NCI-H460 (cell line): Measurements from ENCODE around the gene IRAK1. TPM values are rescaled to one million over a fixed set of nuclear protein-coding genes. Genes with fewer than 3 reads are reported as not detected.

Experiments
- DNase-seq: peaks from one replicate; pipeline ENCODE4 v3.0.0-alpha.2; 2016; ENCODE audit warnings: low read depth; ENCODE audit errors: extremely low read depth
- total RNA-seq: library from RNA; depleted of rRNA; stranded (reverse); fragments of >200 nt; shearing (Covaris generic); gene quantifications from 2 replicates; pipeline ENCODE4 v1.2.3, GENCODE V29; 2014

The IRAK1 gene
- total RNA-seq, 1 experiment from 2014 or later = 237 TPM

DNA sequence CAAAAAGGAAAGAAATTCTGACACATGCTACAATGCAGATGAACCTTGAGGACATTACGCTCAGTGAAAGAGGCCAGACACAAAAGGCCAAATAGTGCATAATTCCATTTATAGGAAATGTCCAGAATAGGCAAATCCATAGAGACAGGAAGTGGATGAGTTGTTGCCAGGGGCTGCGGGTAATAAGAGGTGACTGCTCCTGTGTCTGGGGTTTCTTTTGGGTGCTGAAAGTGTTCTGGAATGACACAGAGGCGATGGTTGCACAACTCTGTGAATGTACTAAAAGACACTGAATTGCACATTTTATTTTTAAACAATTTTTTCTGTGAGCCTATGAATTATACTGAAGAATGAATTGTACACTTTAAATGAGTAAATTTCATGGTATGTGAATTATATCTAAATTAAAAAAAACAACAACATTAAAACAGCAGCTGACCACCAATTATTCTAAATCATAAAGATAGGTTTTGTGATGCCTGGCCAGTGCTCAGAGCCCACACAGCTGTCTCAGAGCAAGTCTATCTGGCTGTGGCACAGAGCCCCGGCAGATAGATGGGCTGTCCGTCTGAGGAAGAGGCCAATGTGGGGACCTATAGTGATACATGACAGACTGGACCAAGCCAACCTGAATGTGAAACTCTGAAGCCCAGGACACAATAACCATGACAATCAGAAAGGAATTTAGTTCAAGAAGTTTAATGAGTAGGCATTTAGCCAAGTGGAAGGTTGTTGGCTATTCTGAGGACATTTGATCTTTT lies 23.5 kb upstream of the IRAK1 start:
- DNase-seq = no peak

DNA sequence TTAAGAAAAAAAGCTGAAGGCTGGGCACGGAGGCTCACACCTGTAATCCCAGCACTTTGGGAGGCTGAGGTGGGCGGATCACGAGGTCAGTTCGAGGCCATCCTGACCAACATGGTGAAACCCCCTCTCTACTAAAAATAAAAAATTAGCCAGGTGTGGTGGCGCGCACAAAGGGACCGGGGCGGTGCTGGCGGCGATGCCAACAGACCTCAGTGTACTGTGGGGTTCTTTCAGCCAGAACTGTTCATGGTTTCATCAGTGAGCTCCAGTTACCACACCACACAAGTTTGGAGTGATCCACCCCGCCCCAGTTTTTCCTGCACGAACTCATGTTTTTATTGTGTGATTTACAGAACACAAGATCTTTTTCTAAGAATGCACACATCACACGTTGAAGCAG lies 21.2 kb upstream of the IRAK1 start:
- DNase-seq = no peak

DNA sequence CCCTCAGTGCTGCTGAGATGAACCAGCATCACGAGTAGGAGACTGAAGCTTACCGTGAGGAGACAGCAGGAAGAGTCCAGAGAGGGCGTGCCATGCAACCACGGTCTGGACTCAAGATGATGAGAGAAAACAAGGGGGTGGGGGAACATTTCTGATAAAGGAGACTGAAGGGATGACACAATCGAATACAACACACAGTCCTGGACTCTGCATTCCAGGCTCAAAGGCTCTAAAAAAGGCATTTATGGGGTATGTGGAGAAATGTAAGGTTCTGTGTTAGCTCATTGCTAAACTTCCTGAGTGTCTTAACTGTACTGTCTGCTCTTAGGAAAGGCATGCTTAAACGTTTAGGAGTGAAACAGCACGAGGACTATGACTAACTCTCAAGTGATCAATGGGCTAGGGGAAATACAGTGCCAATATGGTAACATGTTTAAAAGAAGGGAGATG lies 20.6 kb upstream of the IRAK1 start:
- DNase-seq = no peak

DNA sequence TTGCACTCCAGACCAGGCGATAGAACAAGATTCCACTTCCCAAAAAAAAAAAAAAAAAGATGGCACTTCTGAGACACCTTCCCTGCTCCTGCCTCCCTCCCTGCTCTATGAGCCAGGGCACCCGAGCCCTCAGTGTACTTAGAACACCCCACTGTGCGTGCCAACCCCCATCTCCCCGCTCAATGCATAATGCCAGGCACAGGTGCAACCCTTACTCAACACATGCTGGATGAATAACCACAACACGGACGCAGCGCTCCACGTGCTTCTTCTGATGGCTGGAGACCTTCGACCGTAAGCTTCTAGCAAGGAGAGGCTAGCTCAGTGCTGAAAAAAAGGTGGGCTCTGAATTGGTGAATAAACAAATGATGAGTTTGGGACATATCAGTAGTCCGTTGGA lies 19.9 kb upstream of the IRAK1 start:
- DNase-seq = no peak

DNA sequence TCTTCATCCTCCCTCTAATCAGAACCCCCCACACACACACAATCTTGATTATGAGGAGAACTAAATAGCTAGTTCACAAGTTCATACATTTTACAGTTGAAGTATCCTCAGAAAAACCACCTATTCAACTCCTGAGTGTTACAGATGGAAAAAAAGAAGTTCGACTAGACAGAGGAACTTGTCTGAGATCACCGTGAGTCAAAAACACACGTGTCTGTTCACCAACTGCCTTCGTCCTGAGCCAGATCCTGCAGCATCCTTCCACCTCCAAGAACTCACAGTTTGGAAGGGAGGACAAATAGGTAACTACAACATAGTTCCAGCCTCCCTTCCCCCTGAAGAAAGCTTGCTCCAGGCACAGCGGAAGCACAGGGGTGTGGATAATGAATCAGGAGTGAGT lies 19.0 kb upstream of the IRAK1 start:
- DNase-seq = no peak

DNA sequence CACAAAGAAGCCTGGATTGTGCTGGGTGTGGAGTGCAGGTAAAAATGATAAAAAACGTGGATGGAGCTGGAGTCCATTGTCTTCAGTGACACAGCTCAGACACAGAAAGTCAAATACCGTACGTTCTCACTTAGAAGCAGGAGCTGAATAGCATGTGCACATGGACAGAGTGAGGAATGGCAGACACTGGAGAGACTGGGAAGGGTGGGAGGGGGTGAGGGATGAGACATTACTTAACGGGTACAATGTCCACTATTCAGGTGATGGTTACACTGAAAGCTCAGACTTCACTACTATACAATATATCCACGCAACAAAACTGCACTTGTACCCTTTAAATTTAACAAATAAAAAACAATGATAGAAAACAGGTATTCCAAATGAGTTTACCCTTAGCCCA lies 18.1 kb upstream of the IRAK1 start:
- no peak for DNase-seq

DNA sequence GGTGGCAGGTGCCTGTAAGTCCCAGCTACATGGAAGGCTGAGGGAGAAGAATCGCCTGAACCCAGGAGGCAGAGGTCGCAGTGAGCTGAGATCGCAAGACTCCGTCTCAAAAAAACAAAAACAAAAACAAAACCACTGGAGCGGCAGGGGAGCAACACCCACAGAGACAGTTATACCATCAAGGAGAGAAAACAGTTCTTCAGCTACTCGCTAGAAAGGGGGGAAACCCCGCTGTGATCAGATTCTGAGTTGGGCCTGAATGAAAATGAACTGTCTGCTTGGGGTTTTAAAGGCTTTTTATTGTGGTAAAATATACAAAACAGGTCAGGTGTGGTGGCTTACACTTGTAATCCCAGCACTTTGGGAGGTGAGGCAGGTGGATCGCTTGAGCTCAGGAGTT lies 16.8 kb upstream of the IRAK1 start:
- DNase-seq = no peak

DNA sequence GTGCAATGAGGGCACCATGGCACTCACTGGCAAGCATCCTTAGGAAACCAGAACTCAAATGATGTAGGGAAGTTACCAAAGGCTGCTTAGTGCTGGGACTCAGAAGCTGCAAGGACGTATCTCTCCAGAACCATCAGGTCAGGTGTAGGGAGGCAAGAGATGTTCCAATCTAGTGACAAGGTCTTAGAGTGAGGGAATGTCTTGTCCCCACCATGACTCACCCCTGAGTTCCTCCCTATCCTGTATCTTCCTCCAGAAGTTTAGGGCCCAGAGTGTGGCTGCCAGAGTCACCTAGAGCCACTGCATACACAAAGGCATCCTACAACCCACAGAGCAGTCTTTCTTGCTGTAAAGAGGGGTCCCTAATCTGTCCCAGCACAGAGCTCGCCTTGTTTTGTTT lies 14.1 kb upstream of the IRAK1 start:
- no peak for DNase-seq

DNA sequence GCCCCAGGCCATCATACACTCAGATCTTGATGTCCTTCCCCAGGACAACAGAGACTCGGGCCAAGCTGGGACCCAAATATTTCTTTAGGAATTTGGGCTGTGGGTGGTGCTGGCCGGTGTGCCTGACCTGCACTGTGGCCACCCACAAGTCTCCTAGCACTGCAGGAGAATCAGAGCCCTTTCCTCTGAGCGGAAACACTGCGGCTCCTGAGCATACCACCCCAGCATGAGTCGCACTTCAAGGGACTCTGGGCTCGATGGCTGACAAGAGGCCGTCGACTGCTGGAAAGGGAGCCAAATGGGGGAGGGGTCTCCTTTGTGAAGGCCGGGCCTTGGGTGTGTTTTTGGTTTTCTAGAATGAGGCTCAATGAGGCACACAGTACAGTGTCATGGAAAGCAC lies 13.0 kb upstream of the IRAK1 start:
- no peak for DNase-seq

DNA sequence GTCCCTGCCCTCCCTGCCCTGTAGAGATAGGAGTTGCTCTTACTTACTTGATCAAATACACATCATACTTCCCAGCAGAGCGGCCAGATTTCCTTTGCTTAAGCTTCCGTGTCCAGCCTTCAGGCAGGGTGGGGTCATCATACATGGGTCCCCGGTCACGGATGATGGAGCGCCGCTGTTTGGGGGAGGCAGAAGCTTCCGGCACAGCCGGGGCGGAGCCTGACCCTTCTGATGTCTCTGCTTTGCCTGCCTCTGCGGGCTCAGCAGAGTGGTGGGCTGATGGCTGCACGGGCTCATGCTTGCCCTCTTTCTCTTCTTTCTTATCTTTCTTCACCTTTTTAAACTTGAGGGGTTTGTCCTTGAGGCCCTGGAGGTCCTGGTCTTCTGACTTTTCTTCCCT lies 12.5 kb upstream of the IRAK1 start:
- DNase-seq = no peak

DNA sequence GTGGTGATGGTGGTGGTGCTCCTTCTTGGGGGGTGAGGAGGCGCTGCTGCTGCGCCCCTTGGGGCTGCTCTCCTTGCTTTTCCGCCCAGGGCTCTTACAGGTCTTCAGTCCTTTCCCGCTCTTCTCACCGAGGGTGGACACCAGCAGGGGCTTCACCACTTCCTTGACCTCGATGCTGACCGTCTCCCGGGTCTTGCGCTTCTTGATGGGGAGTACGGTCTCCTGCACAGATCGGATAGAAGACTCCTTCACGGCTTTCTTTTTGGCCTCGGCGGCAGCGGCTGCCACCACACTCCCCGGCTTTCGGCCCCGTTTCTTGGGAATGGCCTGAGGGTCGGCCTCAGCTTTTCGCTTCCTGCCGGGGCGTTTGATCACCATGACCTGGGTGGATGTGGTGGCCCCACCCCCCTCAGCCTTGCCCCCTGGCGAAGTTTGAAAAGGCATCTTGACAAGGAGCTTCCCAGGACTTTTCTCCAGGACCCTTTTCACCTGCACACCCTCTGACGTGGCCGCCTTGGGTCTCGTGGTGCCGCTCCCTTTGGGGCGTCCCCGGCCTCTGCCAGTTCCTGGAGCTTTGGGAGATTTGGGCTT lies 11.1 kb upstream of the IRAK1 start:
- no peak for DNase-seq

DNA sequence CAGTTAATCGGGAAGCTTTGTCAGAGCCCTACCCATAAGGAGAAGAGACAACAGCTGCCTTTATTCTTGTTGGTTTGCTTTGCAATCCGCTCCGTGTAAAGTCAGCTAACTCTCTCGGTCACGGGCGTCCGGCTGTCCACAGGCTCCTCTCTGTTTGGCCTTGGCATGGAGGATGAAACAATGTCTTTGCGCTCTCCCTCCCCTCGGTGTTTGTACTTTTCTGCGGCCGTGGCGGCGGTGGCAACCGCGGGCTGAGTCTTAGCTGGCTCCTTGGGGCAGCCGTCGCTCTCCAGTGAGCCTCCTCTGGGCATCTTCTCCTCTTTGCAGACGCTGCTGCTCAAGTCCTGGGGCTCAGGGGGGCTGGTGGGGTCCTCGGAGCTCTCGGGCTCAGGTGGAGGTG lies 10.6 kb upstream of the IRAK1 start:
- no peak for DNase-seq

DNA sequence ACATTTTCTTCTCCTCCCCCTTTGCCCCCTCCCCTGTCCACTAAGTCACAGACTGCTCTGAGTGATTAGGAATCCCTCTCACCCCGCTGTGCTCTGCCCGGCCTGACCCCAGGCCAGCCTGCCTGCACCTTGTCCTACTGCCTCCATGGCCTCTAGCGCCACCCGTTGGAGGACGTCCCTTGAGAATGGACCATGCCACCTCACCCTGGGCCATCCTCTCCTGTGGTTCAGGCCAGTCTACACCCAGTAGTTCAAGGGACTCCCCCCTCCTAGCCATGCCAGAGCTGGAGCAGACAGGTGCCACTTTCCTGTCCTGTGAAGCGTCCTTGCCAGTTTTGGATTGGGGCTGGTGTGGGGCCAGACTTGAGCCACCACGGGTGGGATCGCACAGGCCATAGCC lies 9.7 kb upstream of the IRAK1 start:
- DNase-seq = no peak

DNA sequence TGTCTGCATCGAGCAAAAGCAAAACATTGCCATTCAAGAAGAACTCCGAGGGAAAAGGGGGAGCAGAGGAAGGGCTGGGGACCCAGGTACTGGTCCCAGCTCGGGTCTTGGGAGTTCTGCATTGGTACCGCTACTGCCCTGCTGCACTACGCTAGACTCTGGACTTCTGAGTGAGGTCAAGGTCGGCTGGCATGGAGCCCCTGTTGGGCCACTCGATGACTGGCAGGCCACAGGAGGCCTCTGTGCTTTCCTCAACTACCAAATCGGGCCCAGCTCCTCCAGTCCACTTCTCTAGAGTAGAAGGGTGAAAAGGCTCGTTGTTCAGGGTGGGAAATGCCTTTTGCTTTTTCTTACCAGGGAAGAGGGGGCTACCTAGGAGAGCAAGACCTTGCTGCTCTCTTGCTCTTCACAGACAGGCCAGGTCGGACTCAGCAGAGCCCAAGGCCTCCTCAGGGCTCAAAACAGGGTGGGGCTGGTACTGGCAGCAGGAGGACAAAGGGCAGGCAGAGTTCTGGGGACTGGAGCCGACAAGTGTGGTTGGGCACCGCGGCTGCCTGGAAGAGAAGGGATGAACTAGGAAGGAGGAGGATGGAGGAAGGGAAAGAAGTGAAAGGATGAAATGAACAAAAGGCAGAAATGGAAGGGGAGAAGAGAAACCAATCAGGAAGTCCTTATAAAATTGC lies 8.9 kb upstream of the IRAK1 start:
- no peak for DNase-seq

DNA sequence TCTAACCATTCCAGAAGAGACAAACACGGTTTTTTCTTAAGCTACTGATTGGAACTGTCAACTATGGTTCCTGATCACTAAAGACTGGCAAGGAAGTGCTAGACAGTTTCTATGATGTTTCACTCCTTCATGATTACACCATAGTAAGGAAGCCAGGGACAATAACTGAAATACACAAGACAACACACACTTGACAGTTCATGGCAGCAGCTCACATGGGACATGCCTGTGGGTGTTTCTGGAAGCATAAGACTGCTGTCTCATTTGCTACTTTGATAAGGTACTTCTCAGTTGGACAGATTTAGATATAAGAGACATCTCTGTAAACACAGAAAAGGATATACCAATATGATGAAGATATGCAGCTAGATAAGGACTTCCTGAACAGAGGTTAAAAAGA lies 8.3 kb upstream of the IRAK1 start:
- no peak for DNase-seq

DNA sequence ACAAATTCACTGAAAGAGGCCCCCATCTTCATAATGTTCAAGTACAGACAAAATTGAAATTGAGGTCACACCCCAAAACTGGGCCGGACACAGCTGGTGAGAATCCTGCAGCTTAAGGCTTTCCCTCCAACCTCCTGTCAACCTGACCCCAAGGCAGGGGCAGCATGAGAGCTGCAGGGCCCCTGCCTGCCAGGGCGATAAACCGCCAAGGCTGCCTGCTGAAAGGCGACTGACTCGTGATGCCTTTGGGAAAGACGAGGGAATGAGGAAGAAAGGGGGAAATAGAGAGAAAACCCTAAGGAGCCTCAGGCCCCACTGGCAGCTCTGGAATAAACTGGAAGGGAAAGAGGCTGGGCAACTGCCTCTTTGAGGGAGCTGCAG lies 7.3 kb upstream of the IRAK1 start:
- no peak for DNase-seq

DNA sequence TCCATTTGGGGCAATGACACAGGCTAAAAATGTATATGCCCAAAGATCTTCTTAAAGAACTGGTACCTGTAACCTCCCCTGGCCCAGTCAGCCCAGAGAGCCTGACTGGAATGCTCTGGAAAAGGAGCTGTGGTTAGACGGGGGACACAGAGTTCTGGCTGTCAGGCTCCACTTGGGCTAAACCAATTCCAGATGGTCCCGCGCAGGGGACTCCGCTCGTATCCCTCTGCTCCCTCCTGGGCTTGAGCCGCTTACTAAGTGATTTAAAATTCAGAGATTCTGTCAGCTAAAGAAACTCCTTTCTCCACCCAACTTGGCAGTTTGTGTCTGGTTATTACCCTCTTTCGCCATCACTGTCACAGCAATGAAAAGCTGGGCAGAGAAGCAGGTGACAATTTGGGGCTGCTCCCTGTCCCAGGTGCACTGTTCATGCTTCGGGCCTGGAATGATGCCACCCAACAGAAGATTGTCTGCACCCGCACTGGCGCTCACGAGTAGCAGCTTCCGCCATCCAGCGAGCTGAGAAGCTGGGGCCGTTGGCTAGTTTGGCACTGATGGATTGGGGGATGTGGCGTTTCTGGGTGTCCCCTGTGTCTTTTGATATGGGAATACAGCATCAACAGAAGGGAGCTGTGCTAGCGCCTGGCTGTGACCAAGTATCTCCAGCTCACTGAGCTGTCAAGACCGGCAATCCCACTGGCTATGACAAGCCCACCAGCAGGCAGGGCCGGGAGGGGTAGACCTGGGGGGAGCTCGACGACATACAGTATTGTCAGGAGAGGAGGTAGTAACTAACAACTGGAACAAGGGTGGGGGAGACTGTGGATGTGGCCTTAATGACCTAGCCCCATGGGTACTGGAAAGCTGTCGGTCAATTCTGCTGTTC lies 6.7 kb upstream of the IRAK1 start:
- DNase-seq = no peak

DNA sequence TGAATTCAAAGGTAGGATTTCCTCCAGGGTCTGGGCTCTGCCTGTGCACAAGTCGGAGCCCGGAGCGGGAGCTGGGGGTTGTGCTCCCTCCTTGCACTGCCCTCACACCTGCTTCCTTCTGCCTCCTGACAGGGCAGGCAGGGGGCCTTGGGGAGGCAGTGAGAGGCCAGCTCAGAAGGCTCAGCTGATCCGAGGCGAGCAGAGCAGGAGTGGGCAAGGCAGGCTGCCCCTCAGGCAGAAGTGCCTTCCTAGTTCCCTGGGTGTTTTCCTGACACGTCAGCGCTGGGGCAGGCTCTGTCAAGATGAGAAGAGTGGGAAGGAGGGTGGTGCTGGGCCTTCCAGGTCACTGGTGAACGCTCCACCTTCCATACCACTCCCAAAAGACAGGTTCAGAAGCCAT lies 5.5 kb upstream of the IRAK1 start:
- no peak for DNase-seq

DNA sequence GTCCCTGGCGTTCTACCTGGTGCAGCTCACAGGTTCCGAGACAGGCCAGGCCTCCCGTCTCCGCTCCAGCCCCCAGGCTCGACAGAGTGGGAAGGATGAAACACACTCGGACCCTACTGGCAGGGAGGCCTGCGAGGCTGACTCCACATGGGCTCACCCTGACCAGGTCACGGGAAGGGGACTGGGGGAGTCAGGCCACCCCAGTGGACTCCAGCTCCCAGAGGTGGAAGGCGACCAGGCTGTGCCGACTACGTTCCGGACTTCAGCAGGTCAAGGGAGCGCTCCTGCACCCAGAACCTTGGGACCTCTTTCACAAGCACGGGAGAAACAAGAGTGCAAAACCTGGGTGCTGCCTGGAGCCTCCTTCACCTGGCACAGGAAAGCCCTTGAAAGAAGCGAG lies 4.6 kb upstream of the IRAK1 start:
- DNase-seq = no peak

DNA sequence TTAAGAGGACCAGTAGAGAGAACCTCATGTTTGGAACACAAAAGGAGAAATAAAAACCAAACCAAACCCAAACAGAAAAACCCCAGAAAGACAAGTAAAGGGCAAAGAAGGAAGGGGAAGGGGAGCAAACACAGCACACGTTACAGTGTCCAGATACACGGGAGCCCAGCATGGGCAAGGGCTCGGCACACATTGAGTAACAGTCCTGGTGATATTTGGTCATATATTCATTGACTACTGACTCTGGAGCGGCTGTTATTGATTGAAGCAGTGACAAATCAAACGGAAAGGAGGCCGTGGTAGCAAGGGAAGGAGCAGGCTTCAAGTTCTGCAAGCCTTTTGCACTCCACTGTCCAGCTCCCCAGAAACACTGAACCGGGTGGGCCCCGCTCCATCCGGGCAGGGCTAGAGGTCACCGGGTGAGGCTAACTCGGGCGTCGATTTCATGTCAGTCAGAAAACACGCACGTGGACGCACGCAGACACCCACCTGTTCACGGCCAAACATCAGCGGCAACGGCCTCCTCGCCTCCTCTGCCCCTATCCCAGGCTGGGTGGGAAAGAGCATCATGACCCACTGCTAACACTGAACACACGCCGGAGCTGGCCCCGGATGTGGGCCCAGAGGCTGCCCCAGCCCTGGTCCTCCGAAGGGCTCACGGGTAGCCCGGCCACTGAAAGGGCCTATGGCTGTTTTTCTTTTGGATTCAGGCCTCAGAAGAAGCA lies 3.7 kb upstream of the IRAK1 start:
- DNase-seq = no peak

DNA sequence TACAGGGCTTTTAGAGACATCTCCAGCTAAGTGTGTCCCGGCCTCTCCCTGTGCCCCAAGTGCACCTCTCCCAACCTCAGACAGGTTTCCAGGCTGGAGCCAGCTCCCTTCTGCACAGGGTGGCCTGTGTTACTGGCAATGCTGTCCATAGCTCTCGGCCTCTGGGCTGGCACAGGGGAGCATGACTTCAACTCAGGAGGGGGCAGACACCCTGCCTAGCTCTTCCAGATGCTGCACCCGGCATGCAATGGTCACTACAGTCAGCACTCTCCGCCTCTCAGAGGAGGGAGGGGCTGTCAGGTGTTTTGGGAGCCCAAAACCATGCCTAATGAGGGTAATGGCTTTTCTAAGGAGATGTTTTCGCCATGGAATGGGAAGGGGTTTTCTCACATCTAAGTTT lies 2.4 kb upstream of the IRAK1 start:
- DNase-seq = no peak
